Choroid plexus epithelial cell (primary cell): Measurements from ENCODE around the gene ZNF319.
A peak's percentile ranks its signal among the peaks of the same experiment; 100 is the strongest.
"Not testable (repeated sequence)": the region's sequence is repeated elsewhere in the genome, so short reads cannot be mapped to it uniquely, and the experiment has no call there.

Experiments
- DNase-seq: peaks from one replicate; pipeline ENCODE4 v3.0.0-alpha.2; 2010; ENCODE audit warnings: low read depth
- H3K4me3 ChIP-seq: 2 replicates; pipeline ENCODE4 v1.5.1; 2011; ENCODE audit warnings: low read depth, mild to moderate bottlenecking, control low read depth, low read length, moderate library complexity
- CTCF ChIP-seq: conservative IDR thresholded peaks from 2 replicates; pipeline ENCODE4 v1.5.1; 2011; ENCODE audit warnings: low read depth, mild to moderate bottlenecking, control low read depth, inconsistent platforms, low read length, moderate library complexity

Gene ZNF319

GRCh38 chr16:58009856-58010416 is 9.5 kb upstream of the ZNF319 start:
- DNase-seq: no peak
- no peak overlapping the region for H3K4me3 ChIP-seq
- no peak for TF ChIP-seq CTCF

GRCh38 chr16:58004736-58005135 is 4.3 kb upstream of the ZNF319 start:
- not testable (repeated sequence) for H3K4me3 ChIP-seq, DNase-seq

DNA sequence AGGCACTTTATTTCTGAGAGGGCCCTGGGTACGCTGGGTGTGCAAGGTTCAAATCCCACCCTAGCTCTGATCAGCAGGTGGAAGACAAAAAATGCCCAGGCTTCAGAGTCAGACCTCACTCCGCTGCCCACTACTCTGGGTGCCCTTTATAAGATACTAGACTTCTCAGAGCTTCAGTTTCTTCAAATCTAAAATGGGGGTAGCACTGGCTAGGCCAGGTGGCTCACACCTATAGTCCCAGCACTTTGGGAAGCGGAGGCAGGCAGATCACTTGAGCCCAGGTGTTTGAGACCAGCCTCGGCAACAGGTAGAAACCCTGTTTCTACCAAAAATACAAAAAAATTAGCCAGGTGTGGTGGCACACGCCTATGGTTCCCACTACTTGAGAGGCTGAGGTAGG is 2.5 kb upstream of the ZNF319 start:
- H3K4me3 ChIP-seq: no peak overlapping the region
- no peak for DNase-seq
- TF ChIP-seq CTCF: no peak

GRCh38 chr16:58002416-58002800 is 1.9 kb upstream of the ZNF319 start:
- DNase-seq: no peak
- H3K4me3 ChIP-seq: no peak overlapping the region
- no peak for TF ChIP-seq CTCF

DNA sequence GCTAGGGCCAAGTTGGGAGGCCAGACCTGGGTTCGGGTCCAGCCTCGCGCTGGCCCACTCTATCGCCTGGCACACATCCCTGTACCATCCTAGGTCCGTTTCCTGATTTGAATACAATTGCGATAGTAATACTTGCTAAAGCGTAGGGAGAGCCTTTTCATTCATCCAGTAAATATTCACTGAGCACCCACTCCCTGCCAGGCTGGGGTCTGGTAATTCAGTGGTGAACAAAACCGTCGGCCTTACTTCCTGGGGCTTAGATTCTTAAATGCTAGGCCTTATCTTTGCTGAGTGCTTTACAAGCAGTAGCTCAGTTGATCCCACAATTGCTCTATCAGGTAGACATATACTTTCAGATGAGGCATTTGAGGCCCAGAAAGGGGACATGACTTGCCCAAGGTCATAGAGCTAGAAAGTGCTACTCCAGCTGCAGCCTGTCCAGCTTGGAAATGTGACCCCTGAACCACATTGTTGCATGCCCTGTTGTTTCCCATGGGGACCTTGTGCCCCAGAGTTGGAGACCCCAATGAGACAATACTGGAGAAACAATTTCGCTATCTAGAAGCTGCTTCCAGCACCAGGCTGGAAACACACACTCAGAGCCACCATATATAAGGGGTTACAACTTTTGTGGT is 1.4 kb upstream of the ZNF319 start:
- peak overlapping the region; percentile 95 for H3K4me3 ChIP-seq
- no peak for DNase-seq

GRCh38 chr16:58000706-58001676 is 519 bp upstream of the ZNF319 start, which contains the start of gene USB1:
TSS of gene USB1 (plus strand) at chr16:58001407. CDS start at chr16:58001484, 77 bp downstream.
- H3K4me3 ChIP-seq: peak within 1 kb of the TSS; percentile 95
- DNase-seq: peak; percentile 92
- peak; percentile 51 for TF ChIP-seq CTCF

More for the DNA sequence above, 1.4 kb upstream of the ZNF319 start:
- TF ChIP-seq CTCF: no peak

DNA sequence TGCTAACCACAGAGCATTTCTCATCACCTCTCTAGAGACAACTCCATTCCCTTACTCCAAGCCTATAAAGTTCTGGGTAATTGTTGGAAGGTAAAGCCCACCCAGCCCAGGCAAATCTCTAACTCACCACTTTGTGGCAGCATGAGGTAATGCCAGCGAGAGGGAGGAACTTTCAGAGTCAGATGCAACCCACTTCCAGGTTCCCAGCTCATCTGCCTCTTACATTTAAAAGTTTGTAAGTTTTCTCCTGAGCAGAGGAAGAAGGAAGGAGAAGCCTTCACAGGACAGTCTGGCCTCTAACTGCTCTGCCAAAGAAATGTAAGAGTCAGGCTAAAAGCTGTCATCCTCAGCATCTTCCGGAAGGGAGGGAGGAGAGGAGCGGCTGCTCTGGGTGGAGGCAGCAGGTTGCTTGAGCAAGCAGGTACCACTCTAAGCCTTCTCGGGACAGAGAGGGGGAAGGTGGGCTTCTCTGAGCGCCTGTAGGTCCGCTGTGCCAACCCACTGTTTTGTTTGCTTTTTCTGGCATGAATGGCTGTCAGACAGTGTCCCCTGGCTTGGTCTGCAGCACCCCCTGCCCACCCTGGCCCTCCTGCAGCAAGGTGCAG is 1.0 kb downstream of the ZNF319 start:
- TF ChIP-seq CTCF: peak; percentile 27
- peak; percentile 39 for DNase-seq
- peak overlapping the region; percentile 95 for H3K4me3 ChIP-seq
